GM12878 (cell line): ENCODE results near the gene DCAF7. TPM values are rescaled to one million over a fixed set of nuclear protein-coding genes. Genes with fewer than 3 reads are reported as not detected.

Source experiments
- ATAC-seq: fragments of 200-7000 bp; cut with Tn5 transposase; 3 replicates; pipeline ENCODE4 v1.9.1; 2020; ENCODE audit warnings: mild to moderate bottlenecking, moderate library complexity
- BruUV-seq: library from RNA; stranded (reverse); fragments of 400-500 nt; replicated peaks from 2 replicates; lab custom pipeline; 2021; lab: Mats Ljungman, UMichigan
- CTCF ChIA-PET: fragments of 300-600 bp; sonication (Branson Sonifier 250); formaldehyde crosslinking; extraction: SDS; loops from one replicate; lab custom pipeline; 2021; ENCODE audit warnings: inconsistent platforms; lab: Yijun Ruan, JAX
- POLR2A ChIA-PET: fragments of 350-600 bp; formaldehyde crosslinking; extraction: SDS; loops from one replicate; lab custom pipeline; 2021; ENCODE audit warnings: inconsistent platforms; lab: Charles Lee
- RAD21 ChIA-PET: fragments of 300-600 bp; sonication (Branson Sonifier 250); formaldehyde crosslinking; loops from one replicate; lab custom pipeline; 2023; ENCODE audit warnings: antibody characterized with exemption; ENCODE audit not compliant: unreplicated experiment; lab: Charles Lee
- SMC1A ChIA-PET: fragments of 300-600 bp; sonication (Branson Sonifier 250); formaldehyde crosslinking; loops from one replicate; lab custom pipeline; 2023; ENCODE audit not compliant: unreplicated experiment, uncharacterized antibody; lab: Charles Lee
- DNase-seq: peaks from one replicate; pipeline ENCODE4 v3.0.0-alpha.2; 2011; ENCODE audit warnings: low read depth, low spot score
- FAIRE-seq: peaks from 3 replicates; lab custom pipeline; 2011; peaks lifted over from hg19 to GRCh38; lab: Jason Lieb, UNC
- H2AFZ ChIP-seq: 2 replicates; pipeline ENCODE4 v1.6.0; 2011; ENCODE audit warnings: low read depth, low read length, control low read depth; ENCODE audit not compliant: control insufficient read depth
- H3K27ac ChIP-seq: 2 replicates; pipeline ENCODE4 v1.5.1; 2011; ENCODE audit warnings: control low read depth; ENCODE audit not compliant: control insufficient read depth, insufficient read depth
- H3K27me3 ChIP-seq, 2 experiments: replicated peaks in 1 of 2; 2 replicates each; pipeline versions ENCODE4 v1.6.0 to v1.6.1; 2011; ENCODE audit warnings: low read length in 1 of 2; ENCODE audit not compliant: control insufficient read depth in 2 of 2, insufficient read depth in 2 of 2
- H3K36me3 ChIP-seq, 2 experiments: 2 replicates each; pipeline ENCODE4 v1.5.1; 2011; ENCODE audit warnings: low read length in 1 of 2; ENCODE audit not compliant: control insufficient read depth in 2 of 2, insufficient read depth in 2 of 2
- H3K4me1 ChIP-seq: 2 replicates; pipeline ENCODE4 v1.6.1; 2011; ENCODE audit warnings: mild to moderate bottlenecking, low read length, moderate library complexity, mixed read lengths; ENCODE audit not compliant: control insufficient read depth, insufficient read depth
- H3K4me2 ChIP-seq: 2 replicates; pipeline ENCODE4 v1.6.0; 2011; ENCODE audit warnings: control low read depth; ENCODE audit not compliant: control insufficient read depth, insufficient read depth
- H3K4me3 ChIP-seq: fragments of 200-600 bp; sonication (generic); 2 replicates; pipeline ENCODE4 v1.5.1; 2016
- H3K79me2 ChIP-seq: 2 replicates; pipeline ENCODE4 v1.6.0; 2011; ENCODE audit warnings: low read length; ENCODE audit not compliant: control insufficient read depth, insufficient read depth
- H3K9ac ChIP-seq: 2 replicates; pipeline ENCODE4 v1.8.0; 2011; ENCODE audit warnings: low read length, control low read depth, mixed read lengths; ENCODE audit not compliant: control insufficient read depth, insufficient read depth
- H3K9me3 ChIP-seq: replicated peaks from 3 replicates; pipeline ENCODE4 v1.5.1; 2011; ENCODE audit warnings: mild to moderate bottlenecking, low read length; ENCODE audit not compliant: control insufficient read depth, insufficient read depth
- H4K20me1 ChIP-seq: 2 replicates; pipeline ENCODE4 v1.6.0; 2011; ENCODE audit not compliant: control insufficient read depth, insufficient read depth
- ATF7 ChIP-seq: fragments of 450-650 bp; IDR thresholded peaks from 2 replicates; pipeline ENCODE4 v1.6.1; 2016; ENCODE audit warnings: low read depth, mild to moderate bottlenecking
- BCLAF1 ChIP-seq: fragments of 450-650 bp; IDR thresholded peaks from 2 replicates; pipeline ENCODE4 v1.6.1; 2017; ENCODE audit warnings: antibody characterized with exemption, mild to moderate bottlenecking, moderate library complexity
- CREM ChIP-seq: IDR thresholded peaks from 2 replicates; pipeline ENCODE4 v1.6.1; 2014; ENCODE audit warnings: antibody characterized with exemption, low read depth
- HSF1 ChIP-seq: fragments of 150-350 bp; IDR thresholded peaks from 2 replicates; pipeline ENCODE4 v1.6.1; 2014; ENCODE audit warnings: mild to moderate bottlenecking, low read depth, low read length
- IRF4 ChIP-seq: IDR thresholded peaks from 2 replicates; pipeline ENCODE4 v1.6.1; 2011; ENCODE audit warnings: low read depth, low read length
- NR2C2 ChIP-seq: IDR thresholded peaks from 2 replicates; pipeline ENCODE4 v1.6.1; 2011; ENCODE audit warnings: borderline replicate concordance, low read depth; ENCODE audit not compliant: control insufficient read depth, insufficient read length
- NR2F1 ChIP-seq: fragments of 450-650 bp; conservative IDR thresholded peaks from 2 replicates; pipeline ENCODE4 v1.6.1; 2017; ENCODE audit warnings: mild to moderate bottlenecking
- PRDM15 ChIP-seq: fragments of 450-650 bp; formaldehyde crosslinking; IDR thresholded peaks from 2 replicates; pipeline ENCODE4 v1.4.0; 2020; ENCODE audit warnings: mild to moderate bottlenecking, moderate library complexity
- RAD21 ChIP-seq: IDR thresholded peaks from 2 replicates; pipeline ENCODE4 v1.6.1; 2011; ENCODE audit warnings: mild to moderate bottlenecking, low read depth, low read length, moderate library complexity; ENCODE audit not compliant: insufficient read depth
- RAD51 ChIP-seq: fragments of 450-650 bp; IDR thresholded peaks from 2 replicates; pipeline ENCODE4 v1.6.1; 2016; ENCODE audit warnings: moderate library complexity, mild to moderate bottlenecking, inconsistent platforms
- SMARCA5 ChIP-seq: fragments of 450-650 bp; IDR thresholded peaks from 2 replicates; pipeline ENCODE4 v1.6.1; 2017; ENCODE audit warnings: mild to moderate bottlenecking
- USF2 ChIP-seq: IDR thresholded peaks from 2 replicates; pipeline ENCODE4 v1.6.1; 2011; ENCODE audit warnings: low read depth, low read length, improper control_type of control experiment, borderline replicate concordance
- YBX1 ChIP-seq: fragments of 450-650 bp; IDR thresholded peaks from 2 replicates; pipeline ENCODE4 v1.6.1; 2016; ENCODE audit warnings: antibody characterized with exemption
- ZBTB33 ChIP-seq: fragments of 450-650 bp; IDR thresholded peaks from 2 replicates; pipeline ENCODE4 v1.6.1; 2017; ENCODE audit warnings: mild to moderate bottlenecking
- WGBS: methylation state at CpG from one replicate; pipeline ENCODE4 v1.1.6; 2016; ENCODE audit warnings: low lambda C conversion rate; ENCODE audit not compliant: insufficient replicate concordance, insufficient coverage; ENCODE audit errors: missing lambda C conversion rate; 5-methylcytosine and 5-hydroxymethylcytosine counted together
- in situ Hi-C: fragments of 300-500 bp; cut with MboI; formaldehyde crosslinking; loops from 9 replicates; pipeline ENCODE4 v1.14.3; 2018; ENCODE audit warnings: mixed read lengths
- intact Hi-C: fragments of 100-400 bp; cut with micrococcal nuclease; formaldehyde crosslinking; loops from one replicate; pipeline ENCODE4 v1.14.2; 2022; ENCODE audit not compliant: unreplicated experiment
- polyA plus RNA-seq, 11 experiments: library from polyadenylated mRNA; depleted of rRNA in 4 of 11; unstranded in 6 of 11; stranded (reverse) in 5 of 11; fragments of >200 nt; fragmentation: Nextera tagmentation in 4 of 11; fragmentation: Illumina TruSeq in 1 of 11; extraction: Ambion mirVana in 4 of 11; extraction: Trizol in 1 of 11; gene quantifications; 1 replicate in 1 of 11; 2 replicates in 10 of 11; pipeline versions ENCODE4 v1.2.1 to v1.2.3, GENCODE V29; 2011 to 2016; ENCODE audit warnings: inconsistent platforms in 2 of 11, missing spikeins in 2 of 11, low read depth in 1 of 11
- total RNA-seq, 4 experiments: library from RNA; depleted of rRNA in 3 of 4; stranded (reverse); fragments of >200 nt in 3 of 4; fragmentation: Illumina TruSeq in 1 of 4; extraction: Trizol in 1 of 4; gene quantifications; 2 replicates each; pipeline versions ENCODE4 v1.2.1 to v1.2.3, GENCODE V29; 2013 to 2021

DCAF7 gene
- total and polyA plus RNA-seq, 10 of the 15 experiments (the other 5 are each of a cell fraction or from before 2014, with no cell fraction given) = 27.0 to 103 (median 54.5) TPM

GRCh38 chr17:63547083-63547523, 3.2 kb upstream of the DCAF7 start:
- RAD21 ChIA-PET = no interaction called here
- POLR2A ChIA-PET = no interaction called here
- no peak overlapping the region for H3K27ac ChIP-seq
- H3K4me2 ChIP-seq = no peak overlapping the region
- H3K36me3 ChIP-seq = no peaks in the 10 kb centered on the region
- intact Hi-C loops (no loop called here), in situ Hi-C loops (no loop called here)
- no peaks in the 10 kb centered on the region for H4K20me1 ChIP-seq
- no peak overlapping the region for H2AFZ ChIP-seq
- SMC1A ChIA-PET = interaction anchor here (0.6 kb wide), 1 partner anchor 100 kb away, joined by 3 read pairs; no protein-coding TSS in a partner anchor
- H3K27me3 ChIP-seq = no peaks in the 10 kb centered on the region
- no peak overlapping the region for H3K4me3 ChIP-seq
- WGBS = 69% methylated on average over 5 of the region's 5 CpGs
- CTCF ChIA-PET = no interaction called here
- no TSS peak for BruUV-seq
- peaks cover 8% of the 10 kb centered on the region for H3K4me1 ChIP-seq
- H3K9ac ChIP-seq = no peak overlapping the region
- H3K9me3 ChIP-seq = no peaks in the 10 kb centered on the region
- no peak for TF ChIP-seq PRDM15 (CRISPR knock-in tag)
- no peak for TF ChIP-seq SMARCA5
- TF ChIP-seq HSF1 = no peak
- TF ChIP-seq USF2 = no peak
- TF ChIP-seq RAD51 = no peak
- TF ChIP-seq ZBTB33 = no peak
- no peak for TF ChIP-seq BCLAF1
- TF ChIP-seq RAD21 = no peak
- no peak for TF ChIP-seq NR2C2
- TF ChIP-seq CREM = no peak
- TF ChIP-seq IRF4 = no peak
- TF ChIP-seq ATF7 = no peak
- no peak for TF ChIP-seq YBX1
- TF ChIP-seq NR2F1 = no peak
- peaks cover 25% of the 10 kb centered on the region for H3K79me2 ChIP-seq
- no peak for FAIRE-seq
- no peak for ATAC-seq
- no peak for DNase-seq
